HG03354 (cell line): ENCODE measurements around the gene HOXA3.
A peak's percentile ranks its signal among the peaks of the same experiment; 100 is the strongest.

ENCODE experiments used
- ATAC-seq: cut with Tn5 transposase; IDR thresholded peaks from one replicate; pipeline ENCODE4 v1.9.1; 2021; ENCODE audit warnings: mild to moderate bottlenecking; ENCODE audit not compliant: unreplicated experiment, poor library complexity, severe bottlenecking

The HOXA3 gene

DNA sequence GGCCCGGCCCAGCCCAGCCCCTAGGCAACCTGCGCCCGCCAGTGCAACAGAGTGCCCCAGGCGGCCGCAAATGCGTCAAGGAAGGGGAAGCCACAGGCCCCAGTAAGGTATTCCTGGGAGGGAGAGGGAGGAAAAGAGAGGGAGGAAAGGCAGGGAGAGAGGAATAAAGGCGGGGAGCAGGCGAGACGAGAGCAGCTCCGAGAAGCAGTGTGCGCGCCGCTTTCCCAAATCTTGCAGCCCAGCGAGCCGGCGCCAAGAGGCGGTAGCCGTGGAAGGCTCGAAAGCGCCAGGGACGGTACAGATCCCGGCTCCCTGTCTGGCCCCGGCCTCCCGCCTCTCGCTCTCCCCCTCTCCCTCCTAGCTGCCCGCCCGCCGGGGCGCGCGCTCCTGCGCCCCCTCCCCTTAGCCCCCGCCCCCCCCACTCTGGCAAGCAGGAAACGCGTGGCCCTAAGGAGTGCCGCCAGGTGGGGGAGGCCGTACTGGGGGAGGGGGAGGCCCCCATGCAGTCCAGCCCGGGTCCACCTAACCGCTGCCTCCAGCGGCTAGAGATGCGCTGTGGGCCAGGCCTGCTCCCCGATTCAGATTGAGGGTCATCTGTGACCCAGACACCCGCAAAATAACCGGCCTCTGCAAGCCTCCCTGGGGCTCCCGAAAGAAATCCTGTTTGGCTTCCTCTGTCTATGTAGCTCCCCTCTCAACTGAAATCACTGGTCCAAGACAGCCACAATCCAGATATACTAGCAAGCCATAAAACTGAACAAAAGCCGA is 17.5 kb upstream of the HOXA3 start:
- no peak for ATAC-seq

- no peak for ATAC-seq
Measured at GRCh38 chr7:27168265-27168947, 16.0 kb upstream of the HOXA3 start.

- no peak for ATAC-seq
Measured at GRCh38 chr7:27167916-27168264, 15.5 kb upstream of the HOXA3 start.

DNA sequence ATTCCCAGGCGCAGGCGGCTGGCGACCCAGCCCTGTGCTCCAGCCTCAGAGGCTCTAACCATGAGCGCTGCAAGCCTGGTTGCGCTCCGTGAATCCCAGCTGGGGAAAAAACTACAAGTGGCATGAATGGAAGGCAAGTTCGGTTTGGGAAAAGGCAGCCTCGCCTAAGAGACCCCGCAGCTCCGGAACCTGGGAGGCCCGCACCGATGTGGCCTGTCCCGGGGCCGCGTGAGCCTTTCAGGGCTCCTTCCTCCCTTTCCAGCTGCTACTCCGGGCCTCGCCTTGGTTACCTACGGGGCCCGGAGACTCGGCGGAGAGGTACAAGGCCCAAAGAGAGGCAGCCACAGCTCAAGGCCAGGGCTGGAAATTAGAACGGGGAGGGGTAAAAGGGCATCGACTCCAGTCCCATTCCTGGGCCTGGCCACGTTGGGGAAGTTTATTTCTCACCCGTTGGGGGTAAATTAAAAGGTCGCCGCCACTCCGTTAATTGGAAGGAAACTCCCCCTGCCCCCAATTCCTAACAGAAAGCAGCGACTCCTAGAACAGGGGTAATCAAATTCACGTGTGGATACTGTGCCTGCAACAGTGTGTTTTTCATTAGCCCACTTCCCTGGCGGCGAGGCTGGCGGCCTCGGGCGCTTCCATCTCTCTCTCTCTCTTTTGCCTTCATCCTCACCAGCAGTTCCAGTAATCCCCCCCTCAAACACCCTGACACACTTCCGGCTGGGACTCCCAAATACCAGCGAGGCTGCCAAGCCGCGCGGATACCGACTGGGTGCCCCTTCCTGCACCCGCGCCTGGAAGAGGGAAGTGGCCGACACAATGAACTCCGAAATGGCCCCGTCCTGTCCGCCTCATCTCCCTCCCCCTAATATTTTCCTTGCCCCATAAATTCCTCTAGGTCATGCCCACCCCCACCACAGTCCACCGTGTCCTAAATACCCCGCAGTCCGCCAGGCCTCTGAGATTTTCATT is 14.4 kb upstream of the HOXA3 start:
- no peak for ATAC-seq

- no peak for ATAC-seq
Measured at GRCh38 chr7:27165996-27166530, 13.7 kb upstream of the HOXA3 start.

DNA sequence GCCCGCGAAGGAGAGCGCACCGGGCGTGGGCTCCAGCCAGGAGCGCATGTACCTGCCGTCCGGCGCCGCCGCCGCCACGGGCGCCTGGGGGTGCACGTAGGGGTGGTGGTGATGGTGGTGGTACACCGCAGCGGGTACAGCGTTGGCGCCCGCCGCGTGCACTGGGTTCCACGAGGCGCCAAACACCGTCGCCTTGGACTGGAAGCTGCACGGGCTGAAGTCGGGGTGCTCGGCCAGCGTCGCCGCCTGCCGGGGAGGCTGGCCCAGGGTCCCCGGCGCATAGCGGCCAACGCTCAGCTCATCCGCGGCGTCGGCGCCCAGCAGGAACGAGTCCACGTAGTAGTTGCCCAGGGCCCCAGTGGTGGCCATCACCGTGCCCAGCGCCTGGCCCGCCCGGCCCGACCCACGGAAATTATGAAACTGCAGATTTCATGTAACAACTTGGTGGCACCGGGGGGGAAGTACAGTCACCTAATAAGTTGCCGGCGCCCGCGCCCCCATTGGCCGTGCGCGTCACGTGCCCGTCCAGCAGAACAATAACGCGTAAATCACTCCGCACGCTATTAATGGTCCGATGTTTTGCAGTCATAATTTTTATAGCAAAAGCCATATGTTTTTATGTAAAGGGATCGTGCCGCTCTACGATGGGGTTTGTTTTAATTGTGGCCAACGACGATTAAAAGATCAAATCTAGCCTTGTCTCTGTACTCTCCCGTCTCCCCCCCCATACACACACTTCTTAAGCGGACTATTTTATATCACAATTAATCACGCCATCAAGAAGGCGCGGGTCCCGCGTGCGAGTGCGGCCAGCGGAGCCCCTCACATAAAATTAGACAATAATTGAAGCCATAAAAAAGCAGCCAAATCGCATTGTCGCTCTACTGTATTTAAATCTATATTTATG is 13.0 kb upstream of the HOXA3 start, which contains the start of gene HOXA9:
Gene HOXA9, minus strand, starts transcription at position 449 of the 907 bp plus-strand sequence. Its CDS starts 80 bp downstream, at position 369.
- no peak for ATAC-seq

- no peak for ATAC-seq
Measured at GRCh38 chr7:27164367-27165088, 12.1 kb upstream of the HOXA3 start.

DNA sequence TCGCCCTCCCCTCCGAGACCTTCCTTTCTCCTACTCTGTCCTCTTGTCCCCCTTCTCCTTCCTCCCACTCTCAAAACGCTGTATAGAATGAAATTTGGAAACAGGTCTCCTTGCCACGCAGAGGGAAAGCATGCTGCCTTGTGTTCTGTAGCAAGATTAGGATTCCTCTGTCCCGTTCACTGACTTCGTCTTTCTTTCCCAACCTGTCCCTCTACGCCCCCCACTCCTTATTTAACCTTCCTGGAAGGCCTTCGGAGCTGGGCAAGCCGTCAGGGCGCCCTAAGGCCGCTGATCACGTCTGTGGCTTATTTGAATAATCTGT is 11.6 kb upstream of the HOXA3 start:
- ATAC-seq: no peak

GRCh38 chr7:27163288-27164044 is 11.1 kb upstream of the HOXA3 start:
- no peak for ATAC-seq

GRCh38 chr7:27162561-27163287 is 10.3 kb upstream of the HOXA3 start:
- no peak for ATAC-seq

DNA sequence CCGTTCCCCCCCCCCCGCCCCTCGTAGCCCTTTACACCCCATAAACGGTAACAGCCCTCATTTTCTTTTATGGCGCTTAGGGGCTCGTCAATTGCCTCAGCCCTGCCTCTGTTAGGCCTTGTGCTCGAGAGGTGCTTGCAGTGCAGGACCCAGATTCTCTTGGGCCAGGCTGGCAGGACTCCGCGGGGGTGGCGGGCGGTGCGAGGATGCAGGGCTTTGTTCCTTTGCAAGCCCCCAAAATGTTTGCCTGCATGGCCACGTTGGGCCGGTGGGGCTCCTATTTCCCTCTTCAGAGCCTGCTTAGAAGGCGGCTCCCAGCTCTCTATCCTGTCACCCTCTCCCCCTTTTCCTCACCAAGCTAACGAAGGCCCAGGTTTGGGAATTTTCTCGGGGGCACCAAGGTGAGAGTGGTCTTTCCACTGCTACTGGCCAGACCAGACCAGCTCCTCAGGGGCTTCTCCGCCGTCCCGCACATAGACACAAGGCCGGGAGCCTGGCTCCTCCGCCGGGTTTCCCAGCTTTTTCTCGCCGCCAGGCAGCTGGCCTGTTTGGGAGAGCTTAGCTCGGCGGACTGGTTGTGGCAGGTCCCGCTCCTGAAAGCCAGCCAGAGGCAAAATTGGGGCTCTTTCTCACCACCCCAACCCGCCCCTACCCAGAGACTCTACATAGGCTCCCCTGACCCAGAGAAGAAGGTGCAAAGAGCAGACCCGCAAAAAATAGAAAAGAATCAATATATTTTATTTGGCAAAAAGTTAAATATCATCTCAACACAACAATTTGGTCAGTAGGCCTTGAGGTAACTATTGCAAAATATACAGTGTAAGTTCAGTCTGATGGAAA is 9.6 kb upstream of the HOXA3 start:
- ATAC-seq: no peak

DNA sequence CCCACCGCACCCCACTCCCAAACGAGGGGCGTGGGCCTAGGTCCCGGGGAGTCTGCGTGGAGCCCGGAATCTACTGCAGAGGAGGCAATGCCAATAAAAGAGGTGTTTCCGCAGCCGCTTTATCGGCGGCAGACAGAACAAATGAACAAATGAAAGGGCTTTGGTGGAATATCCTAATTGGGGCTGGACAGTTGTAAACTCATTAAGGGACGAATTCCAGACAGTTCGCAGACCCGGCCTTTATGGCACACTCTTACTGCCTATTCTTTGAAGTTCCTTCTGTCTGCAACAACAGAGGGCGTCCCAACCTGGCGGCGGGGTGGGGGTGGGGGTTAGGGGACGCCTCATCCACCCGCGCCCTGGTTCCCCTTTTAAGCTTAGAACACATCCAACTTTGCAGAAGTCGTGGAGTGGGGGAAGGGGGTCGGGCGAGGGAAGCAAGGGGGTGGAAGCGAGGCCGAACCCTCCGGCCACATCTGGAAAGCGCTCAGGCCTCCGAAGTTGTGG is 8.9 kb upstream of the HOXA3 start:
- no peak for ATAC-seq

DNA sequence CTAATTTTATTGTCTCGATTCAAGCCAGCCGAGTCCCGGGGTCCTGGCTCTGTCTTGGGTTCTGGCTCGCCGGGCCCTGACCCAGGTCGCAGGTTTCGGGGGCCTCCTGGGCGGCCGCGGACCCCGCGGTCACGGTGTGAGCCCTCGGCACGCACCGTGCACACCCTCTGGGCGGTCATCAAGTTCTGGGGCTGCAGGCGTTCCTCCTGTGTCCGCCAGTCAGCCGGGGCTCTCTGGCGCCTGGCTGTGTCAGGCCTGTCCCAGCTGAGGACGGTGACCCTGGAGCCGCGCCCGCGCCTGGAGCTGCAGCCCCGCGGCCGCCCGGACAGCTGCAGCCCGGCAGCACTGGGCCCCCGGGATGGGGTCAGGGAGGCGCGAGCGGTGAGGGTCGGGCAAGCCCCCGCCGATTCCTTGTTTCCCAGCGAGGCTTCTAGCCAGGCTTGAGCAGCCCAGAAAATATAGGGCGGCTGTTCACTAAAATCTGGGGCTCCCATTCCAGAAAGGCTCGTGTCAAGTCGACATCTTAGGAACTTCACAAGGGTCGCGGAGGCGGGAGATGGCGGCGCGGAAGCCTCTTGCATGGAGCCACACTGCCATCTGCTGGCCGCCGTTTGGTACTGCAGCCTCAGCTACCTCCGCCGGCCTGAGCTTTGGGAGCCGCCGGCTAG is 8.3 kb upstream of the HOXA3 start:
- ATAC-seq: peak; percentile 54

DNA sequence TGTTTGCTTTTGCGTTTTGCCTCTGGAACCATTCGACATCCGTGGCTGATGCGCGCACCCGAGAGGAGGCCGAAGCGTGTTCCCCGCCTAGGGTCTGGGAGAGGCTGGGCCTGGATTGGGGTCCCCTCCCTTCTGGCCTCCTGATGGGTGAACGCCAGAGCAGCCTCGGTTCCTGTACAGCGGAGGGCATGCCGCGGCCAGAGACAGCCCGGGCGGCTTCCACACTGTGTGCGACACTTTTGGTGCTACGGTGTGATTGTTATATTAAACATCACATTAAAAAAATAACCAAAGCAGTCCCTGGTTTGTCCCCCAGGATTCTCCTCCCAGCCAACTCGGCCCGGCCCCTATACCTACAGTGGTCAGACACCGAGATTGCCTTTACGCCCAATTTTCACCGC is 7.8 kb upstream of the HOXA3 start:
- peak; percentile 13 for ATAC-seq

DNA sequence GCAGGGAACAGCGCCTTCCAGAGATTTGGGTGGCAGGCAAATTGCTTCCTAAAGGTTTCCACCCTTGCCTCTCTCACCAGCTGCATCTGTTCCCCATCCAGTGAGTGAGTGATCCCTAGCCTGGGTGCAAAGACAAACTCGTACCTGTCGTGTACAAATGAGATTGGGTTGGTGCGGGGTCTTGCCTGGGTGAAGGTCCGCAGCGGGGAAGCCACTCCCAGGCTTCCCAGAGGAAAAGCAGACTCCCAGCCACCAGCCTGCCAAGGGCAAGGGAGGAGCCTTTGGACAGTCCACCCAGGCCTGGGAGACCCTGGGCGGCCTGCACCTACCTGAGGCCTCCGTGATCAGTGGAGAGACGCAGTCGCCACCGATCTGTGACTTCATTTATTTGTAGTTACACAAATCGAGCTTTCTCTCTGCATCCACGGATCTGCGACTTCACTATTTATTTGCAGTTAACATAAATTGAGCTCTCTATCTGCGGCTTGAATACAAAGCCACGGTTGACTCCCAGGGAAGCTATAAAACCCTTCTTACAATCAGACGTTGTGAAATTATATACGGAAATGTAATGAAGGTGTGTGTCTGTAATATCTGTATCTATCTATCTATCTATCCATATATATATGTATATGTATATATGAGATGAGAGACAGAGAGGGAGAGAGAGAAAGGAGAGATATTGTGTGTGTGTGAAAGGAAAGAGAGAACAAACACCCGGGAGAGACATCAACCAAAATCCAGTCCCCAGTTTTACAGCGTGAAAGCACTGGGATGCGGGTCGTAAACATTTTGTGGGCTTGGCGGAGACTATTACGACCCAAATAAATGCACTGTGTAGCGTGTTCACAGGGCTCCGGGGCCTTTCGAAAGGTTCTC is 7.1 kb upstream of the HOXA3 start:
- no peak for ATAC-seq
